ENCODE data around the gene SEMA7A. TPM values are rescaled to one million over a fixed set of nuclear protein-coding genes. Genes with fewer than 3 reads are reported as not detected.

SEMA7A gene
- total RNA-seq, 3 donors from 2014 or later: 1.6 to 3.7 (median 3.0) TPM

DNA sequence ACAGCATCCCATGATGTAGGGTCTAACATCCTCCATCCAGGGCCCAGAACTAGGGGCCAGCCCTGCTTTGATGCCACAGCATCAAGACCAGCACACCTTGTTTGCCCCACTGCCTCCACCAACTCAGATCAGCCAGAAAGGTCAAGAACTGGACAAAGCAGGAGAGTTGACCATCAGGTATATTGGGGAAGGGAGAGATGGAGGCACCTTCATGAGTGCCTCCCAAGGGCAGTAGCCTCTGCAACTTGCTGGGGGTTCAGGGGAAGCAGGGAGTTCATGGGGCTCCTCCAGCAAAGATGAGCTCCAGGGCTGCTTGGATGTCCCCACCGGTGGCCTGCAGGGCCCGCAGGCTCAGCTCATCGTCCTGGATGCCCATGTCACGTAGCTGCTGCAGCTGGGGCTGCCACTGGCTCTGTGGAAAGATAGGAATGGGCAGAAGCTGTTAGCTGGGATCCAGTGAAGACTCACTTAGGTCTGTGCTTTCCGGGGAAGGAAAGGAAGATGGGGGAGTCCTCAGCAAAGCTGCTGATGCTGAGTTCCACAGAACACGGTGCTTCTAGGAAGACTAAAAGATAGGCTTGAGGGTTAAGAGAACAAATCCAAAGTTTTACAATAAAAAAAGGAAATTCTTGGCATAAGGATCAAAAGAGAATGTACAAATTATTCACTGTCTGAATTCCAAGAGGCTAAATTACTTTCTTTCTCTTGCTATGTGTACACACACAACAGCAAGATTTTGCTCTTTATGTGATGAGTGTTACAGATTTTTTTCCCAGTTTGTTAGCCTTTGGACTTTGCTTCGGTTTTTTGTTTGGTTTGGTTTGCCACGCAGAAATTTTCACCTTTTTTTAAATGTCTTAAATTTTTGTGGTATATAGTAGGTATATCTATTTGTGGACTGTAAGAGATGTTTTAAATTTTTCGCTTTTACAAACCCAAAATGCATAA is 12.3 kb upstream of the SEMA7A start:
- Histone ChIP-seq H3K4me3 (no peak overlapping the region), H3K4me1 (ENCODE audit: low read depth) (no peaks in the 10 kb centered on the region), H3K36me3 (ENCODE audit: low read depth) (peaks cover 13% of the 10 kb centered on the region), H3K9me3 (no peaks in the 10 kb centered on the region)
- ATAC-seq (no peak), DNase-seq (no peak)
- TF ChIP-seq, protein P1, sequence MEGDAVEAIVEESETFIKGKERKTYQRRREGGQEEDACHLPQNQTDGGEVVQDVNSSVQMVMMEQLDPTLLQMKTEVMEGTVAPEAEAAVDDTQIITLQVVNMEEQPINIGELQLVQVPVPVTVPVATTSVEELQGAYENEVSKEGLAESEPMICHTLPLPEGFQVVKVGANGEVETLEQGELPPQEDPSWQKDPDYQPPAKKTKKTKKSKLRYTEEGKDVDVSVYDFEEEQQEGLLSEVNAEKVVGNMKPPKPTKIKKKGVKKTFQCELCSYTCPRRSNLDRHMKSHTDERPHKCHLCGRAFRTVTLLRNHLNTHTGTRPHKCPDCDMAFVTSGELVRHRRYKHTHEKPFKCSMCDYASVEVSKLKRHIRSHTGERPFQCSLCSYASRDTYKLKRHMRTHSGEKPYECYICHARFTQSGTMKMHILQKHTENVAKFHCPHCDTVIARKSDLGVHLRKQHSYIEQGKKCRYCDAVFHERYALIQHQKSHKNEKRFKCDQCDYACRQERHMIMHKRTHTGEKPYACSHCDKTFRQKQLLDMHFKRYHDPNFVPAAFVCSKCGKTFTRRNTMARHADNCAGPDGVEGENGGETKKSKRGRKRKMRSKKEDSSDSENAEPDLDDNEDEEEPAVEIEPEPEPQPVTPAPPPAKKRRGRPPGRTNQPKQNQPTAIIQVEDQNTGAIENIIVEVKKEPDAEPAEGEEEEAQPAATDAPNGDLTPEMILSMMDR (IDR thresholded peaks at IDR 0.05): no peak
- intact Hi-C loops (cut with DNase I, micrococcal nuclease): no loop called here

DNA sequence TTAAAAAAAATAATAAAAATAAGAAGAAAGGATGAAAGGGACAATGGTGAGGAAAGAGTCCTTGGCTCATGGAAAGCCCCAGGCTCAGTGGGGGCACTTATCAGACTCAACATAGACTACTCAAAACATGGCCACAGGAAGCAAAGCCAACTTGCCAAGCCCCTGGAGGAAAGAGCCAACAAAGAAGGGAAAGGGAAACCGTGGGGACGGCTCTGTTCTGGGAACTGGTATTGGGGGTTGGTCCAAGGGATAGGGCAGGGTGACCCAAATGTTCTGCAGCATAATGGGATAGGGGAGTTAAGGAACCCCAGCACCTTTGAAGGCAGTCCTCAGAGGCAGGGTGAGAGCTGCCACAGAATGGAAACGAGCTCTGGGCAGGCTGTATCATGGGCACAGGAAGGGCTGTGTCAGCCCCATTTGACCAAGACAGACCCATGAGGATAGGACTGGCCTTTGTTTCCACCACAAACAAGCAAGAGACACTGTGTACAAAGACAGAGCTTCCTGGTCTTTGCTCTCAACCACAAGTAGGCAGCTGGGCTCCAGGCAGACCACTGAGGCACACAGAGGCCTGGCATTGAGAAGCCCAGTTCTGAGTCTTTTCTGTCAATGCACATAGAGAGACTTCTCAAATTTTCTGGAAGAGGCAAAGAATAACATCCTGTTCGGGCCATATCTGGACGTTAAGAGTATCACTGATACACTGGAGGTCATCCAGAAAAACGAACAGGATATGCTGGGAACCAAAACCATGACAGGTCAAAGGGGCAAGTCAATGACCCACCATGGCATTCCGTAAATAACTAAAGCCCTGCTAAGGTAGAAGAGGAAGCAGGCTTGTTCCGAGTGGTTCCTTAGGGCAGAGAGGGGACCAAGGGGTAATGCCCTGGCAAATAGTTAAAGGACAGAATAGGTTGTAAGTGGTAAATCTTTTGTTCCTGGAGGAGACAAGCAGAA is 10.6 kb upstream of the SEMA7A start:
- TF ChIP-seq, protein P1 (IDR thresholded peaks at IDR 0.05): no peak

DNA sequence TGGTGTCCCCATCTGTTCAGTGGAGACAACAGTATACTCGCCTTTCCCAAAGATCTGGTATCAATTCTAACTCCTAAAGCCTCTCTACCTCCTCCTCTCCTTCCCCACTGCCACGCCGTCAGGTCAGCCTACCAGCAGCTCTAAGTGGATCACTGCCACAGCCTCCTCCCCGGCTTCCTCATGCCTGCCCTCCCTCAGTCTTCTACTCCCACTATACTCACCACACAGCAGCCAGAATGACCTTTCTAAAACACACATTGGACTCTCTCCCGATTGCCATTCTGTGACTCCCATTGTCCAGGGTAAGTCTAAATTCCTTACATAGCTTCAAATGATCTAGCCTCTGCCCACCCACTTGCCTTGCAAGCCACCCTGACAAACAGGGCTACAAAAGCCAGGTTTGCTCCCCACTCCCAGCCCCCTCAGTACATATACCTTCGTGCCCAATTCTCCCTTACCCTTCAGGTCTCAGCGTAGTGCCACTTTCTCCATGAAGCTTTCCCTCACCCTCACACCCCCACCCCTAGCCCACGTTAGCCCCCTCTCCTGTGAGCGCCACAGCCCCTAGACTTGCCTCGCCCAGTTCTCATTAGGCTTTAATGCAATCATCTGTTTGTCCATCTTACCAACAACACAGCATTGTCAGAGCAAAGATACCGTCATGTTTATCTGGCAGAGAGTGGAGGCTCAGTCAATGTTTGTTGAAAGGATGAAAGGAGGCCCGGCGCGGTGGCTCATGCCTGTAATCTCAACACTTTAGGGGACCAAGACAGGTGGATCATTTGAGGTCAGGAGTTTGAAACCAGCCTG is 9.5 kb upstream of the SEMA7A start:
- DNase-seq (no peak), ATAC-seq (no peak)
- H3K4me3 ChIP-seq: no peak overlapping the region
- H3K9me3 ChIP-seq: no peaks in the 10 kb centered on the region
- no peaks in the 10 kb centered on the region for H3K4me1 ChIP-seq (ENCODE audit: low read depth)
- TF ChIP-seq, protein P1 (IDR thresholded peaks at IDR 0.05): no peak
- intact Hi-C loops (cut with DNase I, micrococcal nuclease): no loop called here
- no peaks in the 10 kb centered on the region for H3K36me3 ChIP-seq (ENCODE audit: low read depth)

More for the DNA sequence above, 10.6 kb upstream of the SEMA7A start:
- no peaks in the 10 kb centered on the region for H3K4me1 ChIP-seq (ENCODE audit: low read depth)
- intact Hi-C loops (cut with DNase I, micrococcal nuclease): no loop called here
- H3K4me3 ChIP-seq: no peak overlapping the region
- ATAC-seq: no peak
- peaks cover 4% of the 10 kb centered on the region for H3K36me3 ChIP-seq (ENCODE audit: low read depth)
- H3K9me3 ChIP-seq: no peaks in the 10 kb centered on the region
- no peak for DNase-seq

DNA sequence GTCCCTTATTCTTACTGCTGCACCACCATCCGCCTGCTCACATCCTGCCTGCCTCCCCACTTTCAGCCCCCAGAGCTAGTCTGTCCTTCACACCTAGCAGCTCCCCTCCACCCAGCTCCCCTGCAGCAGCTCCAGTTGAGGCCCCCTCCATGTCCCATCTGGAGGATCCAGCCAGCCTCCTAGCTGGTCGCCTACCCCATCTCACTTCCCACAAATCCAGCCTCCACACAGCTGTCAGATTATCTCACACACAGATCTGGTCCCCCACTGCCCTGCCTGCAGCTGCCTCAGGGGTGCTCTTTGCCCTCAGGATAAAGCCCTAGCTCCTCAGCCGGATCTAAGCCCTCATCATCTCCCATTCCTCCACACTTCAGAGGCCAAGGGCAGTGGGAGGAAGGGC is 8.8 kb upstream of the SEMA7A start:
- Histone ChIP-seq H3K4me1 (ENCODE audit: low read depth) (no peaks in the 10 kb centered on the region), H3K4me3 (no peak overlapping the region), H3K9me3 (no peaks in the 10 kb centered on the region), H3K36me3 (ENCODE audit: low read depth) (no peaks in the 10 kb centered on the region)
- TF ChIP-seq, protein P1 (IDR thresholded peaks at IDR 0.05): no peak
- intact Hi-C loops (cut with DNase I, micrococcal nuclease): no loop called here
- ATAC-seq: no peak
- no peak for DNase-seq

DNA sequence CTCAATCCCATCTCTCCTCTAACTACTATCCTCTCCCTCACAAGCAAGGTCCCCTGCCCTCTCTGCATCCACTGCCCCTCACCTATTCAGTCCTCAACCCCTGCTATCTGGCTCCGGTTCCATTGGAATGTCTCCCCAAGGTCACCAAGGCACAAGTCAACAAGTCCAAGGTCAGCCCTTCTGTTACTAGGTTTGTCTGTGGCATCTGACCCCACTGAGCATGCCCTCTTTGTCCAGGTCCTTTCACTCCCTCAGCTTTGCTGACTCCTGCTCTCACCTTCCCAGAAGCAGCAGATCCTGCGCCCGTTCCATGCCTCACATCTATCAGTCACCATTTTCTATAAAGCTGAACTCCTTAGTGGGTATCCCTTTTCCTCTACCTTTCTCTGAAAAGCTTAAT is 8.3 kb upstream of the SEMA7A start:
- Histone ChIP-seq H3K4me1 (ENCODE audit: low read depth) (no peaks in the 10 kb centered on the region), H3K36me3 (ENCODE audit: low read depth) (no peaks in the 10 kb centered on the region), H3K9me3 (no peaks in the 10 kb centered on the region), H3K4me3 (no peak overlapping the region)
- no peak for ATAC-seq
- intact Hi-C loops (cut with DNase I, micrococcal nuclease): no loop called here
- TF ChIP-seq, protein P1 (IDR thresholded peaks at IDR 0.05): no peak
- no peak for DNase-seq
